ENCODE measurements around the gene KRTAP13-2.

The KRTAP13-2 gene

DNA sequence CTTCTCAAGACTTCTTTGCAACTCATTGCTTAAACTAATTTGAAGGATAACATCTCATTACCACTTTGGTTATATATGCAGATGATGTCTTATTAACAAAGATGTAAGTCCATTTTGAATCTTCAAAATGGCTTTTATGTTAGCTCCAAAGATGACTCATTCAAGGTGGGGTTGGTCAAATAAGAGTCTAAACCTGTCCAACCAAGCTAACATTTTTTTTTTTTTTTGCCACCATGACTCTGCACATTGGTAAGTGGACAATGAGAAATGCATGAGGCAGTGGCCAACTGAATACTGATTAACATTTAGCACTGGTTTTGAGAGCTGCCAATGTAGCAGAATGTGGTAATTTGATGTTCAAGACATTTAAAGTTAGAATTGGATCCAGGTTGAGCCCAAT lies 34.3 kb downstream of the KRTAP13-2 start:
- Histone ChIP-seq H3K4me1 (no peaks in the 10 kb centered on the region), H3K27ac (no peak overlapping the region), H3K79me2 (no peaks in the 10 kb centered on the region), H3K4me2 (ENCODE audit: low read length) (no peak overlapping the region), H3K9ac (no peak overlapping the region), H3K4me3 (ENCODE audit: low read depth, low read length) (no peak overlapping the region), H3K36me3 (ENCODE audit: control insufficient read depth, insufficient read depth, low read length) (no peaks in the 10 kb centered on the region), H3K27me3 (ENCODE audit: control insufficient read depth, insufficient read depth, low read length) (no peaks in the 10 kb centered on the region), H3K9me3 (ENCODE audit: control insufficient read depth, low read length) (no peaks in the 10 kb centered on the region), H2AFZ (no peak overlapping the region)
- TF ChIP-seq, protein P1, sequence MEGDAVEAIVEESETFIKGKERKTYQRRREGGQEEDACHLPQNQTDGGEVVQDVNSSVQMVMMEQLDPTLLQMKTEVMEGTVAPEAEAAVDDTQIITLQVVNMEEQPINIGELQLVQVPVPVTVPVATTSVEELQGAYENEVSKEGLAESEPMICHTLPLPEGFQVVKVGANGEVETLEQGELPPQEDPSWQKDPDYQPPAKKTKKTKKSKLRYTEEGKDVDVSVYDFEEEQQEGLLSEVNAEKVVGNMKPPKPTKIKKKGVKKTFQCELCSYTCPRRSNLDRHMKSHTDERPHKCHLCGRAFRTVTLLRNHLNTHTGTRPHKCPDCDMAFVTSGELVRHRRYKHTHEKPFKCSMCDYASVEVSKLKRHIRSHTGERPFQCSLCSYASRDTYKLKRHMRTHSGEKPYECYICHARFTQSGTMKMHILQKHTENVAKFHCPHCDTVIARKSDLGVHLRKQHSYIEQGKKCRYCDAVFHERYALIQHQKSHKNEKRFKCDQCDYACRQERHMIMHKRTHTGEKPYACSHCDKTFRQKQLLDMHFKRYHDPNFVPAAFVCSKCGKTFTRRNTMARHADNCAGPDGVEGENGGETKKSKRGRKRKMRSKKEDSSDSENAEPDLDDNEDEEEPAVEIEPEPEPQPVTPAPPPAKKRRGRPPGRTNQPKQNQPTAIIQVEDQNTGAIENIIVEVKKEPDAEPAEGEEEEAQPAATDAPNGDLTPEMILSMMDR (IDR thresholded peaks at IDR 0.05) = no peak

DNA sequence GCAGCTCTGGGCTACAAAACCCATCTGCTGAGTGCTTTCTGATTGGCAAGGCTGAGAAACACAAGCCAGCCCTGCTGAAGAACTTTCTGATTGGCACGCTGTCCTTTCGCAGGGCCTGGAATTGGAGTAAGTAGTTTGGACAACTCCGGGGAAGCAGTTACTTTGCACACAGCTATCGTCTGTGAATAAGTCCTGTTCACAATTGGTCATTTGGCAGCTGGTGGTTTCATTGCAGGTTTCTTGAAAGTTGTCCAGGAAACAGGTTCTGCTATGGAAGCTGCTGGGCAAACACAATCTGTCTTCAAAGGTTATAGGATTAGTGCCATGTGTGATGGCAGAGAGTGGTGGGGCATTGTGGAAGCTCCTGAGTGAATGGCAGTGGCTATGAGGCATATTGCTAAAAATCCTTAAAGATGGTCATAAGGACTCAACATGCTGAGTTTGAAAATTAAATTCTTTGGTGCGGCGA lies 34.8 kb downstream of the KRTAP13-2 start, which contains the start of gene KRTAP27-1:
Gene KRTAP27-1 (minus strand): TSS at position 419 of the 469 bp plus-strand sequence. CDS start 26 bp downstream, at position 393.
- Histone ChIP-seq H3K4me1 (no peaks in the 10 kb centered on the region), H2AFZ (no peak within 1 kb of the TSS), H3K79me2 (no peaks in the 10 kb centered on the region), H3K9ac (no peak within 1 kb of the TSS), H3K36me3 (ENCODE audit: control insufficient read depth, insufficient read depth, low read length) (no peaks in the 10 kb centered on the region), H3K27ac (no peak within 1 kb of the TSS), H3K4me3 (ENCODE audit: low read depth, low read length) (no peak within 1 kb of the TSS), H3K27me3 (ENCODE audit: control insufficient read depth, insufficient read depth, low read length) (no peaks in the 10 kb centered on the region), H3K4me2 (ENCODE audit: low read length) (no peak within 1 kb of the TSS), H3K9me3 (ENCODE audit: control insufficient read depth, low read length) (no peaks in the 10 kb centered on the region)
- TF ChIP-seq, protein P1 (IDR thresholded peaks at IDR 0.05) = no peak

DNA sequence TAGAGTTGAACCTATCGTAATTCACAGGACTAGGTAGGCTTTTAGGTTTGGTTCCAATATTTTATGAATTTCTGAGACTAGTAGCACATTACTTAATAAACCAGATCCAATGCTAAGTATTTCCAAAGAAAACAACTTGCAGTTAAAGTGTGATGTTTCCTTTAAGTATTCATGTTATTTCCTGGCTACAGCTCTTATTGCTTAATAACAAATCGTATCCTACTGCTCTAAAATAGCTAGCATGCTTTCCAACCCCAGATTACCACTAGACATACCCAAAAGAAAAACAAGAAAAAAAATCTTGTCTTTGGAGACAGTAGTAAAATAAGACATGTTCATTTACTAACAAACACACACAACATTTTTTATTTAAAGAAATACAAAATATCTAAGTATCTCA lies 35.5 kb downstream of the KRTAP13-2 start:
- Histone ChIP-seq H2AFZ (no peak overlapping the region), H3K9me3 (ENCODE audit: control insufficient read depth, low read length) (no peaks in the 10 kb centered on the region), H3K27me3 (ENCODE audit: control insufficient read depth, insufficient read depth, low read length) (no peaks in the 10 kb centered on the region), H3K36me3 (ENCODE audit: control insufficient read depth, insufficient read depth, low read length) (no peaks in the 10 kb centered on the region), H3K4me1 (no peaks in the 10 kb centered on the region), H3K4me2 (ENCODE audit: low read length) (no peak overlapping the region), H3K9ac (no peak overlapping the region), H3K79me2 (no peaks in the 10 kb centered on the region), H3K27ac (no peak overlapping the region), H3K4me3 (ENCODE audit: low read depth, low read length) (no peak overlapping the region)
- TF ChIP-seq, protein P1 (IDR thresholded peaks at IDR 0.05) = no peak

DNA sequence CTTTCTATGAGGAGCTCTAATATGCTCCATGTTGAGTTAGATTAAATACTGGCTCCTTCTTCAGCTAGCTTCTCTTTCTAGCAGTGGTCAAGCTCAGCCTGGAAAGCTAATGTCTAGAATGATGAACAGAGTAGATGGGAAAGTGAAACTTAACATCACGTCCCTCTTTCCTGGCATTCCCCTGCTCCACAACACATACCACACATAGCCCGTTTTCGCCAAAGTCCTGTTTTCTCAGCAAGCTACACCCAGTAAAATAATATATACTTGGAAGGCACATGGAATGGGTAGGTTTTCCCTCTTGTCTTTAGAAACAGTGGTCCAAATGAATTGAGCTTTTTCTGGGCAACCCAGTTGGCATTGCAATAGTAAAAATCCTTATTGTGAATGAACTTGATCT lies 38.3 kb downstream of the KRTAP13-2 start:
- Histone ChIP-seq H3K27ac (no peak overlapping the region), H3K4me3 (ENCODE audit: low read depth, low read length) (no peak overlapping the region), H2AFZ (no peak overlapping the region), H3K36me3 (ENCODE audit: control insufficient read depth, insufficient read depth, low read length) (no peaks in the 10 kb centered on the region), H3K9ac (no peak overlapping the region), H3K9me3 (ENCODE audit: control insufficient read depth, low read length) (no peaks in the 10 kb centered on the region), H3K4me2 (ENCODE audit: low read length) (no peak overlapping the region), H3K27me3 (ENCODE audit: control insufficient read depth, insufficient read depth, low read length) (no peaks in the 10 kb centered on the region), H3K79me2 (no peaks in the 10 kb centered on the region), H3K4me1 (no peaks in the 10 kb centered on the region)
- TF ChIP-seq, protein P1 (IDR thresholded peaks at IDR 0.05) = no peak

DNA sequence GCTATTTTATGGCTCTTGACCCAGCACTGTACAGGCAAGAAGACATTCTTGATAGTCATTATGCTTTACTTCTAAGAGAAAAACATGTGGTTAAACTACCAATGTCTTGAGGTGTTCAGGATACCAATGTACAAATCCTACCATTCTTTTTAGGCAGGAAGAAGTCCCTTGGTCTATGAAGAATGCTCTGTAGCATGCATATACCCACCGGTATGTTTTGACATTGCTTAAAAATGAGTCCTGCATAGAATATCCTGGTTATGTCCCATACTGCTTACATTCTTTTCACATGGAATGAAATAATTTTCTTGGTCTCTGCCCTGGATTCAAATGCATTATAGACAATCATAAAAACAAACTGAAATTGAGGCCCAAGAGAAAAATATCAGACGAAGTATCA lies 39.4 kb downstream of the KRTAP13-2 start:
- TF ChIP-seq, protein P1 (IDR thresholded peaks at IDR 0.05) = no peak
- no peaks in the 10 kb centered on the region for H3K27me3 ChIP-seq (ENCODE audit: control insufficient read depth, insufficient read depth, low read length)
- no peaks in the 10 kb centered on the region for H3K79me2 ChIP-seq
- H3K9ac ChIP-seq = no peak overlapping the region
- no peak overlapping the region for H2AFZ ChIP-seq
- no peaks in the 10 kb centered on the region for H3K9me3 ChIP-seq (ENCODE audit: control insufficient read depth, low read length)
- H3K4me2 ChIP-seq (ENCODE audit: low read length) = no peak overlapping the region
- no peaks in the 10 kb centered on the region for H3K36me3 ChIP-seq (ENCODE audit: control insufficient read depth, insufficient read depth, low read length)
- no peaks in the 10 kb centered on the region for H3K4me1 ChIP-seq
- H3K4me3 ChIP-seq (ENCODE audit: low read depth, low read length) = no peak overlapping the region
- H3K27ac ChIP-seq = no peak overlapping the region

Data from parathyroid adenoma (tissue), 2 donors.